H9 (cell line): ENCODE data around the gene CCL13. TPM values are rescaled to one million over a fixed set of nuclear protein-coding genes. Genes with fewer than 3 reads are reported as not detected.

Source experiments
- DNase-seq: peaks from one replicate; pipeline ENCODE4 v3.0.0-alpha.2; 2017
- H2AFZ ChIP-seq: one replicate; pipeline ENCODE4 v1.6.1; 2013; ENCODE audit warnings: mild to moderate bottlenecking, low read length, control low read depth, moderate library complexity
- H2AK5ac ChIP-seq: 2 replicates; pipeline ENCODE4 v1.6.1; 2013; ENCODE audit warnings: low read length, control low read depth, mixed read lengths; ENCODE audit not compliant: insufficient read length
- H2BK120ac ChIP-seq: one replicate; pipeline ENCODE4 v1.6.1; 2013; ENCODE audit warnings: low read depth, mild to moderate bottlenecking, low read length, control low read depth, inconsistent platforms; ENCODE audit not compliant: poor library complexity, severe bottlenecking
- H2BK12ac ChIP-seq: 2 replicates; pipeline ENCODE4 v1.6.1; 2013; ENCODE audit warnings: low read length, control low read depth, mixed read lengths, low read depth; ENCODE audit not compliant: insufficient read length
- H2BK15ac ChIP-seq: 2 replicates; pipeline ENCODE4 v1.6.1; 2013; ENCODE audit warnings: low read depth, low read length, control low read depth
- H2BK20ac ChIP-seq: one replicate; pipeline ENCODE4 v1.6.1; 2013; ENCODE audit warnings: low read depth, mild to moderate bottlenecking, low read length, control low read depth, inconsistent platforms; ENCODE audit not compliant: poor library complexity, severe bottlenecking
- H2BK5ac ChIP-seq: 2 replicates; pipeline ENCODE4 v1.6.1; 2013; ENCODE audit warnings: low read length, control low read depth, mixed read lengths; ENCODE audit not compliant: insufficient read length
- H3K14ac ChIP-seq: 2 replicates; pipeline ENCODE4 v1.6.1; 2013; ENCODE audit warnings: low read length, control low read depth; ENCODE audit not compliant: insufficient read depth
- H3K18ac ChIP-seq: 2 replicates; pipeline ENCODE4 v1.6.1; 2013; ENCODE audit warnings: low read depth, mild to moderate bottlenecking, mixed read lengths, low read length, control low read depth; ENCODE audit not compliant: insufficient read length
- H3K23ac ChIP-seq: 2 replicates; pipeline ENCODE4 v1.6.1; 2013; ENCODE audit warnings: low read length, control low read depth, mixed read lengths, low read depth; ENCODE audit not compliant: insufficient read length
- H3K23me2 ChIP-seq: 2 replicates; pipeline ENCODE4 v1.6.1; 2013; ENCODE audit warnings: low read depth, mild to moderate bottlenecking, mixed read lengths, low read length, control low read depth; ENCODE audit not compliant: insufficient read length, poor library complexity, severe bottlenecking
- H3K27ac ChIP-seq: 2 replicates; pipeline ENCODE4 v1.5.1; 2013; ENCODE audit warnings: low read length, control low read depth, mixed read lengths, low read depth; ENCODE audit not compliant: insufficient read length
- H3K27me3 ChIP-seq: 2 replicates; pipeline ENCODE4 v1.6.1; 2013; ENCODE audit warnings: low read length, control low read depth, inconsistent platforms; ENCODE audit not compliant: insufficient read depth
- H3K4ac ChIP-seq: 2 replicates; pipeline ENCODE4 v1.6.1; 2013; ENCODE audit warnings: low read depth, mild to moderate bottlenecking, control low read depth, inconsistent platforms, low read length, moderate library complexity
- H3K4me1 ChIP-seq: 2 replicates; pipeline ENCODE4 v1.6.1; 2013; ENCODE audit warnings: low read length, control low read depth, inconsistent platforms; ENCODE audit not compliant: insufficient read depth
- H3K4me2 ChIP-seq: 2 replicates; pipeline ENCODE4 v1.6.1; 2013; ENCODE audit warnings: low read length, control low read depth, mixed read lengths; ENCODE audit not compliant: insufficient read length, insufficient read depth
- H3K56ac ChIP-seq: 2 replicates; pipeline ENCODE4 v1.6.1; 2013; ENCODE audit warnings: low read depth, mild to moderate bottlenecking, mixed read lengths, low read length, control low read depth; ENCODE audit not compliant: insufficient read length
- H3K79me1 ChIP-seq: 2 replicates; pipeline ENCODE4 v1.6.1; 2013; ENCODE audit warnings: low read depth, mild to moderate bottlenecking, moderate library complexity, low read length, control low read depth, inconsistent platforms; ENCODE audit not compliant: insufficient read depth, poor library complexity, severe bottlenecking
- H3K79me2 ChIP-seq: 2 replicates; pipeline ENCODE4 v1.6.1; 2013; ENCODE audit warnings: low read length, control low read depth, inconsistent platforms; ENCODE audit not compliant: insufficient read depth
- H3K9ac ChIP-seq: 2 replicates; pipeline ENCODE4 v1.6.1; 2013; ENCODE audit warnings: low read length, control low read depth, mixed read lengths; ENCODE audit not compliant: insufficient read length; ENCODE audit errors: extremely low read depth
- H3K9me3 ChIP-seq: one replicate; pipeline ENCODE4 v1.6.1; 2013; ENCODE audit warnings: low read depth, low read length, inconsistent platforms; ENCODE audit not compliant: control insufficient read depth
- H3T11ph ChIP-seq: one replicate; pipeline ENCODE4 v1.6.1; 2013; ENCODE audit warnings: mild to moderate bottlenecking, low read length, control low read depth, inconsistent platforms
- H4K20me1 ChIP-seq: one replicate; pipeline ENCODE4 v1.6.1; 2013; ENCODE audit not compliant: control insufficient read depth, insufficient read length, insufficient read depth
- H4K5ac ChIP-seq: 2 replicates; pipeline ENCODE4 v1.6.1; 2013; ENCODE audit warnings: low read depth, mild to moderate bottlenecking, mixed read lengths, low read length, control low read depth; ENCODE audit not compliant: insufficient read length
- H4K8ac ChIP-seq: replicated peaks from 2 replicates; pipeline ENCODE4 v1.6.1; 2013; ENCODE audit warnings: low read length, control low read depth, mixed read lengths, low read depth; ENCODE audit not compliant: insufficient read length
- H4K91ac ChIP-seq: 2 replicates; pipeline ENCODE4 v1.6.1; 2013; ENCODE audit warnings: low read depth, mild to moderate bottlenecking, moderate library complexity, mixed read lengths, low read length, control low read depth; ENCODE audit not compliant: insufficient read length
- H3K27ac Mint-ChIP-seq, 3 experiments: 2 replicates in 2 of 3; 3 replicates in 1 of 3; pipeline ENCODE4 v1.8.0; 2020 to 2021; ENCODE audit warnings: mixed read lengths in 3 of 3, mild to moderate bottlenecking in 1 of 3, moderate library complexity in 1 of 3
- H3K27me3 Mint-ChIP-seq: 2 replicates; pipeline ENCODE4 v1.8.0; 2021; ENCODE audit warnings: low read depth, mild to moderate bottlenecking, moderate library complexity, mixed read lengths
- H3K36me3 Mint-ChIP-seq, 3 experiments: 2 replicates in 2 of 3; 3 replicates in 1 of 3; pipeline ENCODE4 v1.8.0; 2020 to 2021; ENCODE audit warnings: low read depth in 3 of 3, mixed read lengths in 3 of 3; ENCODE audit not compliant: insufficient read depth in 1 of 3
- H3K4me1 Mint-ChIP-seq, 2 experiments: 2 replicates each; pipeline ENCODE4 v1.8.0; 2020; ENCODE audit warnings: mixed read lengths in 2 of 2
- H3K4me3 Mint-ChIP-seq, 2 experiments: 2 replicates in 1 of 2; 3 replicates in 1 of 2; pipeline ENCODE4 v1.8.0; 2020 to 2021; ENCODE audit warnings: mild to moderate bottlenecking in 2 of 2, mixed read lengths in 2 of 2, moderate library complexity in 1 of 2
- H3K9me3 Mint-ChIP-seq, 2 experiments: 2 replicates in 1 of 2; 3 replicates in 1 of 2; pipeline ENCODE4 v1.8.0; 2020; ENCODE audit warnings: mild to moderate bottlenecking in 2 of 2, mixed read lengths in 2 of 2, moderate library complexity in 1 of 2
- WGBS: extraction: QIAGEN DNeasy Blood & Tissue Kit; methylation state at CpG from one replicate; pipeline ENCODE4 v1.1.7; 2013; ENCODE audit warnings: missing lambda C conversion rate, low lambda C conversion rate, mixed read lengths; ENCODE audit not compliant: insufficient read length; ENCODE audit errors: extremely low coverage; 5-methylcytosine and 5-hydroxymethylcytosine counted together
- total RNA-seq: library from RNA; stranded (reverse); gene quantifications from 2 replicates; pipeline ENCODE4 v1.2.1, GENCODE V29; 2021
- TF ChIP-seq, protein P1 (sequence below): fragments of 200-600 bp; sonication (generic); conservative IDR thresholded peaks from 3 replicates; pipeline ENCODE4 v1.8.0; 2021; ENCODE audit warnings: antibody characterized with exemption, mild to moderate bottlenecking

Gene CCL13
- total RNA-seq, 1 experiment from 2014 or later: not detected

DNA sequence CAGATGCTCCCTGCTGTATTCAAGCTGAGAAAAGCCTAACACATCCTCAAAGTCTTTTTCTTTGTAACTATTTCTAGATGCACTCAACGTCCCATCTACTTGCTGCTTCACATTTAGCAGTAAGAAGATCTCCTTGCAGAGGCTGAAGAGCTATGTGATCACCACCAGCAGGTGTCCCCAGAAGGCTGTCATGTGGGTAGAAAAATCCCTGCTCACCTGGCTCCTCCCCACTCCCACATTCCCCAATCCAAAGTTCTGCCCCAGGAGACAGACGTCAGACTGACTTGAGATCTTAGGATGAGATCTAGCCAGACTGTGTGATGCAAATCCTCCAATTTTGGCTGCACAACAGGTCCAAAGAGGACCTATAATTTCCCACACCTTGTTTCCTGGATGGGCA lies 1.1 kb downstream of the CCL13 start:
- H4K91ac ChIP-seq: no peak overlapping the region
- H3K27ac Mint-ChIP-seq: no peak overlapping the region
- no peak overlapping the region for H4K8ac ChIP-seq
- H3K56ac ChIP-seq: no peak overlapping the region
- H3K79me1 ChIP-seq: no peaks in the 10 kb centered on the region
- H3K14ac ChIP-seq: no peak overlapping the region
- H3K4me2 ChIP-seq: no peak overlapping the region
- no peaks in the 10 kb centered on the region for H3K23me2 ChIP-seq
- no peak overlapping the region for H3T11ph ChIP-seq
- no peaks in the 10 kb centered on the region for H3K79me2 ChIP-seq
- no peak overlapping the region for H2BK20ac ChIP-seq
- no peaks in the 10 kb centered on the region for H3K4me1 ChIP-seq
- H4K5ac ChIP-seq: no peak overlapping the region
- H3K9me3 Mint-ChIP-seq: peaks cover 6 to 7% of the 10 kb centered on the region in 2 experiments; a peak in 4 of 5 replicates
- no peak overlapping the region for H3K4ac ChIP-seq
- no peaks in the 10 kb centered on the region; a peak in 1 of 7 replicates for H3K36me3 Mint-ChIP-seq
- TF ChIP-seq, protein P1, sequence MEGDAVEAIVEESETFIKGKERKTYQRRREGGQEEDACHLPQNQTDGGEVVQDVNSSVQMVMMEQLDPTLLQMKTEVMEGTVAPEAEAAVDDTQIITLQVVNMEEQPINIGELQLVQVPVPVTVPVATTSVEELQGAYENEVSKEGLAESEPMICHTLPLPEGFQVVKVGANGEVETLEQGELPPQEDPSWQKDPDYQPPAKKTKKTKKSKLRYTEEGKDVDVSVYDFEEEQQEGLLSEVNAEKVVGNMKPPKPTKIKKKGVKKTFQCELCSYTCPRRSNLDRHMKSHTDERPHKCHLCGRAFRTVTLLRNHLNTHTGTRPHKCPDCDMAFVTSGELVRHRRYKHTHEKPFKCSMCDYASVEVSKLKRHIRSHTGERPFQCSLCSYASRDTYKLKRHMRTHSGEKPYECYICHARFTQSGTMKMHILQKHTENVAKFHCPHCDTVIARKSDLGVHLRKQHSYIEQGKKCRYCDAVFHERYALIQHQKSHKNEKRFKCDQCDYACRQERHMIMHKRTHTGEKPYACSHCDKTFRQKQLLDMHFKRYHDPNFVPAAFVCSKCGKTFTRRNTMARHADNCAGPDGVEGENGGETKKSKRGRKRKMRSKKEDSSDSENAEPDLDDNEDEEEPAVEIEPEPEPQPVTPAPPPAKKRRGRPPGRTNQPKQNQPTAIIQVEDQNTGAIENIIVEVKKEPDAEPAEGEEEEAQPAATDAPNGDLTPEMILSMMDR: peak; percentile 44
- H3K23ac ChIP-seq: no peak overlapping the region
- no peak overlapping the region for H2BK15ac ChIP-seq
- DNase-seq: peak; percentile 70
- no peak overlapping the region for H2BK120ac ChIP-seq
- no peak overlapping the region for H3K18ac ChIP-seq
- no peak overlapping the region for H2AFZ ChIP-seq
- no CpG with 5 or more reads among the region's 2 CpGs for WGBS
- no peak overlapping the region for H3K27ac ChIP-seq
- no peak overlapping the region for H3K9ac ChIP-seq
- H3K27me3 Mint-ChIP-seq: peaks cover 12% of the 10 kb centered on the region
- no peaks in the 10 kb centered on the region for H3K9me3 ChIP-seq
- H3K27me3 ChIP-seq: no peaks in the 10 kb centered on the region
- no peaks in the 10 kb centered on the region for H4K20me1 ChIP-seq
- H2BK12ac ChIP-seq: no peak overlapping the region
- H2AK5ac ChIP-seq: no peak overlapping the region
- H3K4me3 Mint-ChIP-seq: no peak overlapping the region
- peaks cover 2 to 6% of the 10 kb centered on the region in 2 experiments; a peak in 3 of 4 replicates for H3K4me1 Mint-ChIP-seq
- H2BK5ac ChIP-seq: no peak overlapping the region
